Mesenchymal stem cell (in vitro differentiated cells and primary cell): Measurements from ENCODE around the gene PNPLA2.

Source experiments
- DNase-seq: peaks from one replicate; pipeline ENCODE4 v3.0.0-alpha.2; 2013
- H2AFZ ChIP-seq: one replicate; pipeline ENCODE4 v1.6.1; 2013; ENCODE audit warnings: low read depth, mild to moderate bottlenecking, control low read depth, inconsistent platforms, low read length, moderate library complexity
- H2AK5ac ChIP-seq: 2 replicates; pipeline ENCODE4 v1.6.1; 2013; ENCODE audit warnings: low read length, moderate library complexity, mild to moderate bottlenecking, inconsistent platforms; ENCODE audit not compliant: severe bottlenecking
- H2BK120ac ChIP-seq: one replicate; pipeline ENCODE4 v1.6.1; 2013; ENCODE audit warnings: low read depth, mild to moderate bottlenecking, inconsistent platforms, low read length, moderate library complexity
- H2BK12ac ChIP-seq, 2 experiments: one replicate each; pipeline ENCODE4 v1.6.1; 2013; ENCODE audit warnings: inconsistent platforms in 2 of 2, low read length in 2 of 2, mild to moderate bottlenecking in 2 of 2, moderate library complexity in 2 of 2, control low read depth in 1 of 2
- H2BK15ac ChIP-seq: one replicate; pipeline ENCODE4 v1.6.1; 2013; ENCODE audit warnings: mild to moderate bottlenecking, low read depth, inconsistent platforms; ENCODE audit not compliant: poor library complexity, severe bottlenecking
- H2BK5ac ChIP-seq: 2 replicates; pipeline ENCODE4 v1.6.1; 2013; ENCODE audit warnings: low read depth, mild to moderate bottlenecking, low read length, control low read depth, inconsistent platforms; ENCODE audit not compliant: poor library complexity, severe bottlenecking
- H3K14ac ChIP-seq, 2 experiments: one replicate each; pipeline ENCODE4 v1.6.1; 2013; ENCODE audit warnings: inconsistent platforms in 2 of 2, low read length in 2 of 2, control low read depth in 1 of 2, mild to moderate bottlenecking in 1 of 2, moderate library complexity in 1 of 2
- H3K18ac ChIP-seq, 2 experiments: one replicate each; pipeline ENCODE4 v1.6.1; 2013; ENCODE audit warnings: inconsistent platforms in 2 of 2, low read length in 2 of 2, control low read depth in 1 of 2, low read depth in 1 of 2, mild to moderate bottlenecking in 1 of 2
- H3K23ac ChIP-seq, 2 experiments: one replicate each; pipeline ENCODE4 v1.6.1; 2013; ENCODE audit warnings: inconsistent platforms in 2 of 2, low read length in 2 of 2, mild to moderate bottlenecking in 2 of 2, moderate library complexity in 2 of 2, control low read depth in 1 of 2
- H3K27ac ChIP-seq: 2 replicates; pipeline ENCODE4 v1.5.1; 2013; ENCODE audit warnings: mild to moderate bottlenecking, moderate library complexity, low read length, control low read depth, inconsistent platforms; ENCODE audit not compliant: poor library complexity, severe bottlenecking
- H3K27me3 ChIP-seq, 2 experiments: 2 replicates each; pipeline versions ENCODE4 v1.6.1 to v1.7.0; 2013; ENCODE audit warnings: low read length in 2 of 2, mild to moderate bottlenecking in 2 of 2, moderate library complexity in 2 of 2, control low read depth in 1 of 2, inconsistent platforms in 1 of 2; ENCODE audit not compliant: control insufficient read depth in 1 of 2, insufficient read depth in 1 of 2
- H3K36me3 ChIP-seq, 2 experiments: 2 replicates each; pipeline versions ENCODE4 v1.6.1 to v1.7.0; 2013; ENCODE audit warnings: low read length in 2 of 2, control low read depth in 1 of 2, inconsistent platforms in 1 of 2, low read depth in 1 of 2, mild to moderate bottlenecking in 1 of 2; ENCODE audit not compliant: insufficient read depth in 2 of 2, control insufficient read depth in 1 of 2
- H3K4ac ChIP-seq, 2 experiments: one replicate each; pipeline ENCODE4 v1.6.1; 2013; ENCODE audit warnings: inconsistent platforms in 2 of 2, low read length in 2 of 2, mild to moderate bottlenecking in 2 of 2, moderate library complexity in 2 of 2, control low read depth in 1 of 2, low read depth in 1 of 2
- H3K4me1 ChIP-seq: 2 replicates; pipeline ENCODE4 v1.6.1; 2013; ENCODE audit warnings: low read depth, low read length, control low read depth; ENCODE audit not compliant: control insufficient read depth, insufficient read depth
- H3K4me2 ChIP-seq: 2 replicates; pipeline ENCODE4 v1.6.1; 2013; ENCODE audit warnings: low read length, mild to moderate bottlenecking, inconsistent platforms; ENCODE audit not compliant: poor library complexity, severe bottlenecking
- H3K4me3 ChIP-seq, 2 experiments: 2 replicates each; pipeline versions ENCODE4 v1.5.1 to v1.7.0; 2013; ENCODE audit warnings: low read length in 2 of 2, mild to moderate bottlenecking in 2 of 2, control low read depth in 1 of 2, low read depth in 1 of 2; ENCODE audit not compliant: insufficient read depth in 1 of 2
- H3K79me1 ChIP-seq: replicated peaks from 2 replicates; pipeline ENCODE4 v1.6.1; 2013; ENCODE audit warnings: mild to moderate bottlenecking, control low read depth, low read length, inconsistent platforms; ENCODE audit not compliant: poor library complexity, severe bottlenecking
- H3K9ac ChIP-seq: 2 replicates; pipeline ENCODE4 v1.7.0; 2013; ENCODE audit warnings: mild to moderate bottlenecking, low read length, moderate library complexity
- H3K9me3 ChIP-seq: 2 replicates; pipeline ENCODE4 v1.7.0; 2013; ENCODE audit warnings: mild to moderate bottlenecking, low read length; ENCODE audit not compliant: control insufficient read depth
- H4K8ac ChIP-seq: one replicate; pipeline ENCODE4 v1.6.1; 2013; ENCODE audit warnings: inconsistent platforms, mild to moderate bottlenecking, low read length, moderate library complexity
- H4K91ac ChIP-seq: one replicate; pipeline ENCODE4 v1.6.1; 2013; ENCODE audit warnings: mild to moderate bottlenecking, low read length, inconsistent platforms
- WGBS: methylation state at CpG from one replicate; pipeline ENCODE4 v1.1.7; 2013; ENCODE audit warnings: mixed read lengths; 5-methylcytosine and 5-hydroxymethylcytosine counted together

PNPLA2 gene

GRCh38 chr11:823441-824291 lies 5.0 kb downstream of the PNPLA2 start:
- H3K4me1 ChIP-seq: peaks cover 60% of the 10 kb centered on the region
- peaks cover 25 to 48% of the 10 kb centered on the region in 2 experiments for H3K36me3 ChIP-seq
- no peak overlapping the region for H3K4me3 ChIP-seq
- H3K4me2 ChIP-seq: no peak overlapping the region
- H3K14ac ChIP-seq: no peak overlapping the region
- peak overlapping the region; percentile 60 for H4K91ac ChIP-seq
- no peak overlapping the region for H2BK12ac ChIP-seq
- no peak overlapping the region for H3K4ac ChIP-seq
- H3K79me1 ChIP-seq: peaks cover 20% of the 10 kb centered on the region
- no peak overlapping the region for H2AK5ac ChIP-seq
- no peak overlapping the region for H3K18ac ChIP-seq
- no peak overlapping the region for H4K8ac ChIP-seq
- peak overlapping the region; percentile 37 for H2BK15ac ChIP-seq
- H3K23ac ChIP-seq: no peak overlapping the region
- DNase-seq: no peak
- no peak overlapping the region for H2AFZ ChIP-seq
- H2BK120ac ChIP-seq: no peak overlapping the region
- H3K9me3 ChIP-seq: no peaks in the 10 kb centered on the region
- no peak overlapping the region for H3K27ac ChIP-seq
- WGBS: 96% methylated on average over 47 of the region's 53 CpGs
- no peak overlapping the region for H2BK5ac ChIP-seq
- peaks cover 0 to 14% of the 10 kb centered on the region in 2 experiments for H3K27me3 ChIP-seq
- H3K9ac ChIP-seq: no peak overlapping the region

DNA sequence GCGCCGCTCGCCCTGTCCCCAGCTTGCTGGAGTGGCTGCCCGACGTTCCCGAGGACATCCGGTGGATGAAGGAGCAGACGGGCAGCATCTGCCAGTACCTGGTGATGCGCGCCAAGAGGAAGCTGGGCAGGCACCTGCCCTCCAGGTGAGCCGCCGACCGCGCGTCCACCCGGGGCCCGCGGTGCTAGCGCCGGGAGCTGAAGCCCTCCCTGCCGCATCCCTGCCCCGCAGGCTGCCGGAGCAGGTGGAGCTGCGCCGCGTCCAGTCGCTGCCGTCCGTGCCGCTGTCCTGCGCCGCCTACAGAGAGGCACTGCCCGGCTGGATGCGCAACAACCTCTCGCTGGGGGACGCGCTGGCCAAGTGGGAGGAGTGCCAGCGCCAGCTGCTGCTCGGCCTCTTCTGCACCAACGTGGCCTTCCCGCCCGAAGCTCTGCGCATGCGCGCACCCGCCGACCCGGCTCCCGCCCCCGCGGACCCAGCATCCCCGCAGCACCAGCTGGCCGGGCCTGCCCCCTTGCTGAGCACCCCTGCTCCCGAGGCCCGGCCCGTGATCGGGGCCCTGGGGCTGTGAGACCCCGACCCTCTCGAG lies 5.7 kb downstream of the PNPLA2 start:
- Histone ChIP-seq H2BK5ac (no peak overlapping the region), H2BK120ac (no peak overlapping the region), H3K14ac (no peak overlapping the region), H3K23ac (no peak overlapping the region), H3K4me3 (no peak overlapping the region), H3K79me1 (peaks cover 20% of the 10 kb centered on the region), H3K4ac (no peak overlapping the region), H3K36me3 (peaks cover 25 to 48% of the 10 kb centered on the region in 2 experiments), H3K4me2 (no peak overlapping the region), H3K9me3 (no peaks in the 10 kb centered on the region), H3K27ac (no peak overlapping the region), H2BK15ac (no peak overlapping the region), H4K8ac (no peak overlapping the region), H3K9ac (no peak overlapping the region), H2AK5ac (no peak overlapping the region), H2AFZ (no peak overlapping the region), H3K27me3 (peaks cover 0 to 17% of the 10 kb centered on the region in 2 experiments), H4K91ac (peak overlapping the region; percentile 60), H2BK12ac (no peak overlapping the region), H3K4me1 (peaks cover 62% of the 10 kb centered on the region), H3K18ac (no peak overlapping the region)
- WGBS: 97% methylated on average over 56 of the region's 59 CpGs
- no peak for DNase-seq

- Histone ChIP-seq H3K27ac (no peak overlapping the region), H3K4me3 (no peak overlapping the region), H2AFZ (no peak overlapping the region), H4K91ac (no peak overlapping the region), H3K23ac (no peak overlapping the region), H3K79me1 (peaks cover 20% of the 10 kb centered on the region), H3K14ac (no peak overlapping the region), H3K36me3 (peaks cover 25 to 48% of the 10 kb centered on the region in 2 experiments), H2BK120ac (no peak overlapping the region), H3K4ac (no peak overlapping the region), H3K27me3 (peaks cover 0 to 17% of the 10 kb centered on the region in 2 experiments), H3K4me1 (peaks cover 67% of the 10 kb centered on the region), H3K9ac (no peak overlapping the region), H3K4me2 (no peak overlapping the region), H4K8ac (no peak overlapping the region), H3K18ac (no peak overlapping the region), H2BK5ac (no peak overlapping the region), H2AK5ac (no peak overlapping the region), H3K9me3 (no peaks in the 10 kb centered on the region), H2BK15ac (no peak overlapping the region), H2BK12ac (no peak overlapping the region)
- no peak for DNase-seq
- 88% methylated on average over 11 of the region's 11 CpGs for WGBS
Measured at GRCh38 chr11:824942-825341, 6.2 kb downstream of the PNPLA2 start.
